Measurements from ENCODE around the gene SPSB4. TPM values are rescaled to one million over a fixed set of nuclear protein-coding genes. Genes with fewer than 3 reads are reported as not detected.

The SPSB4 gene
- total and polyA plus RNA-seq, 4 donors = 0.19 to 1.9 (median 0.87) TPM

- peaks cover 0 to 2% (median 0%) of the 10 kb centered on the region in 4 donors for H3K27me3 ChIP-seq (ENCODE audit: control insufficient read depth in 4 of 4, insufficient read depth in 4 of 4, low read length in 3 of 4)
These were observed 8.7 kb downstream of the SPSB4 start for GRCh38 chr3:141059816-141060215.

More at GRCh38 chr3:141059816-141060215, 8.7 kb downstream of the SPSB4 start:
- Histone ChIP-seq H3K27ac (ENCODE audit: low read depth in 1 of 2, low read length in 2 of 2) (no peak overlapping the region), H3K9me3 (ENCODE audit: control insufficient read depth in 4 of 4, low read length in 3 of 4) (no peaks in the 10 kb centered on the region), H3K36me3 (ENCODE audit: control insufficient read depth in 4 of 4, insufficient read depth in 3 of 4, low read depth in 1 of 4, low read length in 3 of 4) (no peaks in the 10 kb centered on the region), H3K4me3 (ENCODE audit: low read depth in 1 of 3, low read length in 3 of 3) (no peak overlapping the region), H3K9ac (ENCODE audit: low read depth in 1 of 2, low read length in 2 of 2) (no peak overlapping the region), H3K4me1 (ENCODE audit: control insufficient read depth in 4 of 4, insufficient read depth in 4 of 4, low read length in 3 of 4) (no peaks in the 10 kb centered on the region)
- TF ChIP-seq, protein P1, sequence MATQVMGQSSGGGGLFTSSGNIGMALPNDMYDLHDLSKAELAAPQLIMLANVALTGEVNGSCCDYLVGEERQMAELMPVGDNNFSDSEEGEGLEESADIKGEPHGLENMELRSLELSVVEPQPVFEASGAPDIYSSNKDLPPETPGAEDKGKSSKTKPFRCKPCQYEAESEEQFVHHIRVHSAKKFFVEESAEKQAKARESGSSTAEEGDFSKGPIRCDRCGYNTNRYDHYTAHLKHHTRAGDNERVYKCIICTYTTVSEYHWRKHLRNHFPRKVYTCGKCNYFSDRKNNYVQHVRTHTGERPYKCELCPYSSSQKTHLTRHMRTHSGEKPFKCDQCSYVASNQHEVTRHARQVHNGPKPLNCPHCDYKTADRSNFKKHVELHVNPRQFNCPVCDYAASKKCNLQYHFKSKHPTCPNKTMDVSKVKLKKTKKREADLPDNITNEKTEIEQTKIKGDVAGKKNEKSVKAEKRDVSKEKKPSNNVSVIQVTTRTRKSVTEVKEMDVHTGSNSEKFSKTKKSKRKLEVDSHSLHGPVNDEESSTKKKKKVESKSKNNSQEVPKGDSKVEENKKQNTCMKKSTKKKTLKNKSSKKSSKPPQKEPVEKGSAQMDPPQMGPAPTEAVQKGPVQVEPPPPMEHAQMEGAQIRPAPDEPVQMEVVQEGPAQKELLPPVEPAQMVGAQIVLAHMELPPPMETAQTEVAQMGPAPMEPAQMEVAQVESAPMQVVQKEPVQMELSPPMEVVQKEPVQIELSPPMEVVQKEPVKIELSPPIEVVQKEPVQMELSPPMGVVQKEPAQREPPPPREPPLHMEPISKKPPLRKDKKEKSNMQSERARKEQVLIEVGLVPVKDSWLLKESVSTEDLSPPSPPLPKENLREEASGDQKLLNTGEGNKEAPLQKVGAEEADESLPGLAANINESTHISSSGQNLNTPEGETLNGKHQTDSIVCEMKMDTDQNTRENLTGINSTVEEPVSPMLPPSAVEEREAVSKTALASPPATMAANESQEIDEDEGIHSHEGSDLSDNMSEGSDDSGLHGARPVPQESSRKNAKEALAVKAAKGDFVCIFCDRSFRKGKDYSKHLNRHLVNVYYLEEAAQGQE (IDR thresholded peaks at IDR 0.05) = no peak
- TF ChIP-seq JUND (IDR thresholded peaks at IDR 0.05) (no peak), GABPA (IDR thresholded peaks at IDR 0.05 in 1 of 2, conservative IDR thresholded peaks at IDR 0.05 in 1 of 2) (no peak), YY1 (IDR thresholded peaks at IDR 0.05) (no peak), HNF4A (conservative IDR thresholded peaks at IDR 0.05) (no peak), SP1 (IDR thresholded peaks at IDR 0.05) (no peak), EGR1 (IDR thresholded peaks at IDR 0.05; ENCODE audit: low read depth in 2 of 2) (no peak), RAD21 (IDR thresholded peaks at IDR 0.05) (no peak), CTCF (IDR thresholded peaks at IDR 0.05; ENCODE audit: low read depth, low read length, missing input control) (no peak), HNF4G (IDR thresholded peaks at IDR 0.05) (no peak), FOXA2 (IDR thresholded peaks at IDR 0.05) (no peak), NR2F2 (IDR thresholded peaks at IDR 0.05) (no peak), ZBTB33 (IDR thresholded peaks at IDR 0.05) (no peak), RXRA (IDR thresholded peaks at IDR 0.05) (no peak), FOXA1 (IDR thresholded peaks at IDR 0.05) (no peak), TAF1 (conservative IDR thresholded peaks at IDR 0.05) (no peak)
- TF ChIP-seq, protein P2, sequence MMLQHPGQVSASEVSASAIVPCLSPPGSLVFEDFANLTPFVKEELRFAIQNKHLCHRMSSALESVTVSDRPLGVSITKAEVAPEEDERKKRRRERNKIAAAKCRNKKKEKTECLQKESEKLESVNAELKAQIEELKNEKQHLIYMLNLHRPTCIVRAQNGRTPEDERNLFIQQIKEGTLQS (IDR thresholded peaks at IDR 0.05) = no peak
- TF ChIP-seq, protein P3, sequence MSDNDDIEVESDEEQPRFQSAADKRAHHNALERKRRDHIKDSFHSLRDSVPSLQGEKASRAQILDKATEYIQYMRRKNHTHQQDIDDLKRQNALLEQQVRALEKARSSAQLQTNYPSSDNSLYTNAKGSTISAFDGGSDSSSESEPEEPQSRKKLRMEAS (IDR thresholded peaks at IDR 0.05) = no peak
- no peak for DNase-seq (ENCODE audit: low spot score)
- 90% methylated on average over 2 of the region's 2 CpGs for WGBS

Data from liver (tissue), 9 donors.